A549 (cell line): ENCODE results near the gene LBHD2. TPM values are rescaled to one million over a fixed set of nuclear protein-coding genes. Genes with fewer than 3 reads are reported as not detected.

Source experiments
- ATAC-seq, 2 experiments: fragments of 200-7000 bp in 1 of 2; fragments of >200 bp in 1 of 2; cut with Nextera tagmentation in 1 of 2; cut with Tn5 transposase in 1 of 2; 3 replicates each; pipeline versions ENCODE4 v1.8.0 to v1.9.1; 2018 to 2020; ENCODE audit warnings: mild to moderate bottlenecking in 1 of 2, moderate library complexity in 1 of 2
- CTCF ChIA-PET: fragments of 300-600 bp; sonication (Branson Sonifier 250); formaldehyde crosslinking; extraction: SDS; loops from one replicate; lab custom pipeline; 2021; ENCODE audit warnings: antibody characterized with exemption, inconsistent platforms; lab: Yijun Ruan, JAX
- POLR2A ChIA-PET: fragments of 350-600 bp; formaldehyde crosslinking; extraction: SDS; loops from one replicate; lab custom pipeline; 2021; ENCODE audit warnings: antibody characterized with exemption, inconsistent platforms; lab: Yijun Ruan, JAX
- DNase-seq, 2 experiments: peaks; one replicate each; pipeline versions ENCODE4 v3.0.0 to v3.0.0-alpha.2; 2011 to 2016; ENCODE audit warnings: low read depth in 1 of 2, low spot score in 1 of 2
- FAIRE-seq: peaks from 2 replicates; lab custom pipeline; 2011; peaks lifted over from hg19 to GRCh38; lab: Jason Lieb, UNC
- H3K27ac ChIP-seq, 2 experiments: fragments of >200 bp; sonication (Bioruptor Twin); formaldehyde crosslinking; 3 replicates each; pipeline ENCODE4 v1.5.1; 2016 to 2017
- H3K4me1 ChIP-seq: fragments of >200 bp; sonication (Bioruptor Twin); formaldehyde crosslinking; 3 replicates; pipeline ENCODE4 v1.6.1; 2016
- H3K4me2 ChIP-seq: fragments of >200 bp; sonication (Bioruptor Twin); formaldehyde crosslinking; 3 replicates; pipeline ENCODE4 v1.6.1; 2016
- H3K4me3 ChIP-seq: fragments of >200 bp; sonication (Bioruptor Twin); formaldehyde crosslinking; 3 replicates; pipeline ENCODE4 v1.5.1; 2016
- H3K9me3 ChIP-seq: fragments of >200 bp; sonication (Bioruptor Twin); formaldehyde crosslinking; 3 replicates; pipeline ENCODE4 v1.6.1; 2016
- BHLHE40 ChIP-seq: IDR thresholded peaks from 2 replicates; pipeline ENCODE4 v1.6.1; 2012; ENCODE audit warnings: low read depth, low read length, inconsistent platforms
- CBX2 ChIP-seq: fragments of 200-600 bp; sonication (generic); IDR thresholded peaks from 2 replicates; pipeline ENCODE4 v1.6.1; 2016; ENCODE audit warnings: low read depth, mild to moderate bottlenecking, borderline replicate concordance
- CBX8 ChIP-seq: fragments of 200-600 bp; sonication (generic); IDR thresholded peaks from 2 replicates; pipeline ENCODE4 v1.6.1; 2016
- CEBPB ChIP-seq, 2 experiments: fragments of >200 bp in 1 of 2; sonication (Bioruptor Twin) in 1 of 2; formaldehyde crosslinking in 1 of 2; IDR thresholded peaks; 2 replicates each; pipeline ENCODE4 v1.6.1; 2012 to 2016
- CHD2 ChIP-seq: fragments of 150-350 bp; IDR thresholded peaks from 2 replicates; pipeline ENCODE4 v1.6.1; 2014; ENCODE audit warnings: low read length; ENCODE audit not compliant: partially characterized antibody
- CHD4 ChIP-seq: fragments of 200-600 bp; sonication (generic); IDR thresholded peaks from 2 replicates; pipeline ENCODE4 v1.6.1; 2016; ENCODE audit warnings: antibody characterized with exemption, mild to moderate bottlenecking, borderline replicate concordance
- EHF ChIP-seq: fragments of 250-450 bp; sonication (Bioruptor Pico); IDR thresholded peaks from 2 replicates; pipeline ENCODE4 v1.5.0; 2020; ENCODE audit warnings: mild to moderate bottlenecking
- EHMT2 ChIP-seq: fragments of 200-600 bp; sonication (generic); IDR thresholded peaks from 2 replicates; pipeline ENCODE4 v1.6.1; 2016; ENCODE audit warnings: antibody characterized with exemption, low read depth, mild to moderate bottlenecking, moderate library complexity
- ESRRA ChIP-seq: fragments of 150-350 bp; IDR thresholded peaks from 2 replicates; pipeline ENCODE4 v1.6.1; 2014; ENCODE audit warnings: mild to moderate bottlenecking, low read length, borderline replicate concordance
- FOSB ChIP-seq: fragments of 250-450 bp; sonication (Bioruptor Pico); IDR thresholded peaks from 2 replicates; pipeline ENCODE4 v1.5.0; 2020; ENCODE audit warnings: mild to moderate bottlenecking, moderate library complexity
- FOSL2 ChIP-seq, 2 experiments: fragments of 450-650 bp in 1 of 2; fragments of >200 bp in 1 of 2; sonication (Bioruptor Twin) in 1 of 2; formaldehyde crosslinking; IDR thresholded peaks; 2 replicates each; pipeline versions ENCODE4 v1.5.0 to v1.6.1; 2016 to 2020; ENCODE audit warnings: mild to moderate bottlenecking in 1 of 2, moderate library complexity in 1 of 2
- HOXB13 ChIP-seq: fragments of 250-450 bp; sonication (Bioruptor Pico); IDR thresholded peaks from 2 replicates; pipeline ENCODE4 v1.5.0; 2020; ENCODE audit warnings: low read depth, mild to moderate bottlenecking, moderate library complexity
- JUN ChIP-seq, 2 experiments: fragments of >200 bp; sonication (Bioruptor Twin); formaldehyde crosslinking; IDR thresholded peaks; 2 replicates in 1 of 2; 3 replicates in 1 of 2; pipeline ENCODE4 v1.6.1; 2016 to 2017
- MAZ ChIP-seq: fragments of 150-350 bp; IDR thresholded peaks from 2 replicates; pipeline ENCODE4 v1.6.1; 2014; ENCODE audit warnings: antibody characterized with exemption, low read depth, low read length, borderline replicate concordance
- MYC ChIP-seq: IDR thresholded peaks from 2 replicates; pipeline ENCODE4 v1.6.1; 2012; ENCODE audit warnings: mild to moderate bottlenecking, inconsistent platforms, low read length, improper control_type of control experiment, borderline replicate concordance
- NFE2L2 ChIP-seq: fragments of 150-350 bp; conservative IDR thresholded peaks from 2 replicates; pipeline ENCODE4 v1.6.1; 2014; ENCODE audit warnings: low read length
- NR3C1 ChIP-seq: fragments of >200 bp; sonication (Bioruptor Twin); formaldehyde crosslinking; IDR thresholded peaks from 3 replicates; pipeline ENCODE4 v1.6.1; 2017
- PHF8 ChIP-seq: fragments of 200-600 bp; sonication (generic); IDR thresholded peaks from 2 replicates; pipeline ENCODE4 v1.6.1; 2016; ENCODE audit warnings: low read depth, mild to moderate bottlenecking, antibody characterized with exemption, moderate library complexity, borderline replicate concordance
- POLR2A ChIP-seq: IDR thresholded peaks from 2 replicates; pipeline ENCODE4 v1.6.1; 2012; ENCODE audit warnings: mild to moderate bottlenecking, low read length
- POLR2AphosphoS2 ChIP-seq: conservative IDR thresholded peaks from 2 replicates; pipeline ENCODE4 v1.6.1; 2012; ENCODE audit warnings: low read length, improper control_type of control experiment, inconsistent platforms
- RAD21 ChIP-seq, 2 experiments: fragments of >200 bp in 1 of 2; sonication (Bioruptor Twin) in 1 of 2; formaldehyde crosslinking in 1 of 2; IDR thresholded peaks in 1 of 2; conservative IDR thresholded peaks in 1 of 2; 2 replicates in 1 of 2; 3 replicates in 1 of 2; pipeline ENCODE4 v1.6.1; 2012 to 2018; ENCODE audit warnings: inconsistent platforms in 1 of 2
- RNF2 ChIP-seq: fragments of 200-600 bp; sonication (generic); IDR thresholded peaks from 2 replicates; pipeline ENCODE4 v1.6.1; 2016; ENCODE audit warnings: low read depth, mild to moderate bottlenecking, antibody characterized with exemption, moderate library complexity, borderline replicate concordance
- TP53 ChIP-seq: fragments of 250-450 bp; sonication (Bioruptor Pico); IDR thresholded peaks from 2 replicates; pipeline ENCODE4 v1.5.0; 2021; ENCODE audit warnings: mild to moderate bottlenecking, moderate library complexity
- ZC3H11A ChIP-seq: fragments of 450-650 bp; IDR thresholded peaks from 2 replicates; pipeline ENCODE4 v1.6.1; 2014; ENCODE audit warnings: antibody characterized with exemption, mild to moderate bottlenecking
- WGBS: methylation state at CpG from one replicate; pipeline ENCODE4 v1.1.6; 2017; ENCODE audit errors: missing lambda C conversion rate; 5-methylcytosine and 5-hydroxymethylcytosine counted together
- polyA plus RNA-seq, 4 experiments: library from polyadenylated mRNA; depleted of rRNA in 3 of 4; stranded (reverse); fragments of >200 nt; fragmentation: RNase III in 1 of 4; extraction: RNeasy Plus Mini Kit Qiagen cat#74134 plus additional on column Dnase treatment in 1 of 4; gene quantifications; 2 replicates in 3 of 4; 3 replicates in 1 of 4; pipeline ENCODE4 v1.2.3, GENCODE V29; 2011 to 2017
- TF ChIP-seq, protein P1 (sequence below): fragments of >200 bp; sonication (Bioruptor Twin); formaldehyde crosslinking; IDR thresholded peaks from 3 replicates; pipeline ENCODE4 v1.5.1; 2016
- TF ChIP-seq, protein P2 (sequence below): IDR thresholded peaks from 2 replicates; pipeline ENCODE4 v1.6.1; 2012; ENCODE audit warnings: low read depth, borderline replicate concordance
- TF ChIP-seq, protein P3 (sequence below): IDR thresholded peaks from 2 replicates; pipeline ENCODE4 v1.6.1; 2012

The LBHD2 gene
- polyA plus RNA-seq, 2 of the 4 experiments (the other 2 are of a cell fraction), result not detected

DNA sequence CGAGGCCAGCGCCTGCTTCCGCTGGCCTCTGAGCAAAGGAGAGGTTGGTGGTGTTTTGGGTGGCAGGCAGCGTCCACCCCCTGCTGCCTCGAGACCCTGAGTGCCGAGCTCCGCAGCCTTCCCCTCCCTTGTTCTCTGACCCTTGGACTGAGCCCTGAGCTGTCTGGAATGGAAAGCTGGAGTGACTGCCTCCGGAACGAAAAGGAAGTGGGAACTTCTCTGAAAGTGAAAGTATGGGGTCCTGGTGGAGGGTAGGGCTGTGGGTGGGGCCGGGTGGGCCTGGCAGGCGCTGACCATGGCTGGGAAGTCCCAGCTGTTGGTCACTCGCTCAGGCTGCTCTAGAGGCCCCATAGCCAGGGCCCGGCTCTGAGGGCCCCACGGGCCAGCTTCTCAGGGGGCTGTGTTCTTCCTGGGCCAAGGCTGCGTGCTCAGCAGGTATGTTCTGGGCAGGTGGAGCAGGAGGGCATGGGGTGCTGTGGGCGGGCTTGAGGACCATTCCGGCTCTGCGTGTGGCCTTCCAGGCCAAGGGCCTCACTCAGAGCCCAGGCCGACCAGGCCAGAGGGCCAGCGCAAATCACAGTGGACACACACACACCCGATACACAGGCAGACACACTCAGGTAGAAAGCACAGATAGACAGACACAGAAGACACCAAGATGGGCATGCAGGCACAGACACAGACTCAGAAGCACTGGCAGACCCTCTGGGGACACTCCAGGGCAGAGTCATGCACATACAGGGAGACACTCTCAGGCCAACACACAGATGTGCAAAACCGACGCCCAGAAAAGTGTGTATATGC is 10.6 kb downstream of the LBHD2 start, which contains the start of gene EXOC3L4:
Gene EXOC3L4 (plus strand): TSS at position 320 of the 804 bp plus-strand sequence. CDS start 5,495 bp downstream, outside the sequence.
- CTCF ChIA-PET, result interaction anchor here (0.6 to 14.0 kb wide), 9 partner anchors 8 to 200 kb away, joined by 3 to 259 read pairs (median 4); no protein-coding TSS in a partner anchor
- WGBS, result 78% methylated on average over 16 of the region's 23 CpGs
- peak within 1 kb of the TSS; percentile 13; the same call in 1 of the 3 replicates for H3K4me2 ChIP-seq
- H3K4me3 ChIP-seq, result no peak within 1 kb of the TSS
- TF ChIP-seq HOXB13 (CRISPR knock-in tag) (no peak), MAZ (no peak), RNF2 (no peak), CHD4 (no peak), NFE2L2 (no peak), EHMT2 (no peak), ZC3H11A (no peak), CEBPB (IDR thresholded peaks at IDR 0.05) (no peak), CHD2 (no peak), NR3C1 (no peak), TP53 (CRISPR knock-in tag) (no peak), EHF (CRISPR knock-in tag) (no peak), JUN (IDR thresholded peaks at IDR 0.05) (no peak), FOSL2 (IDR thresholded peaks at IDR 0.05) (no peak), FOSL2 (CRISPR knock-in tag; IDR thresholded peaks at IDR 0.05) (no peak), CBX8 (no peak), FOSB (CRISPR knock-in tag) (no peak), POLR2A (no peak)
- TF ChIP-seq, protein P1, sequence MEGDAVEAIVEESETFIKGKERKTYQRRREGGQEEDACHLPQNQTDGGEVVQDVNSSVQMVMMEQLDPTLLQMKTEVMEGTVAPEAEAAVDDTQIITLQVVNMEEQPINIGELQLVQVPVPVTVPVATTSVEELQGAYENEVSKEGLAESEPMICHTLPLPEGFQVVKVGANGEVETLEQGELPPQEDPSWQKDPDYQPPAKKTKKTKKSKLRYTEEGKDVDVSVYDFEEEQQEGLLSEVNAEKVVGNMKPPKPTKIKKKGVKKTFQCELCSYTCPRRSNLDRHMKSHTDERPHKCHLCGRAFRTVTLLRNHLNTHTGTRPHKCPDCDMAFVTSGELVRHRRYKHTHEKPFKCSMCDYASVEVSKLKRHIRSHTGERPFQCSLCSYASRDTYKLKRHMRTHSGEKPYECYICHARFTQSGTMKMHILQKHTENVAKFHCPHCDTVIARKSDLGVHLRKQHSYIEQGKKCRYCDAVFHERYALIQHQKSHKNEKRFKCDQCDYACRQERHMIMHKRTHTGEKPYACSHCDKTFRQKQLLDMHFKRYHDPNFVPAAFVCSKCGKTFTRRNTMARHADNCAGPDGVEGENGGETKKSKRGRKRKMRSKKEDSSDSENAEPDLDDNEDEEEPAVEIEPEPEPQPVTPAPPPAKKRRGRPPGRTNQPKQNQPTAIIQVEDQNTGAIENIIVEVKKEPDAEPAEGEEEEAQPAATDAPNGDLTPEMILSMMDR, result no peak
- TF ChIP-seq, protein P2, sequence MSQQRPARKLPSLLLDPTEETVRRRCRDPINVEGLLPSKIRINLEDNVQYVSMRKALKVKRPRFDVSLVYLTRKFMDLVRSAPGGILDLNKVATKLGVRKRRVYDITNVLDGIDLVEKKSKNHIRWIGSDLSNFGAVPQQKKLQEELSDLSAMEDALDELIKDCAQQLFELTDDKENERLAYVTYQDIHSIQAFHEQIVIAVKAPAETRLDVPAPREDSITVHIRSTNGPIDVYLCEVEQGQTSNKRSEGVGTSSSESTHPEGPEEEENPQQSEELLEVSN, result no peak
- TF ChIP-seq, all 56 proteins: peak for 0
- H3K9me3 ChIP-seq, result no peaks in the 10 kb centered on the region
- FAIRE-seq, result no peak
- peaks cover 39% of the 10 kb centered on the region for H3K4me1 ChIP-seq
- POLR2A ChIA-PET, result no interaction called here
- no peak for DNase-seq
- peak within 1 kb of the TSS; percentile 32 to 76; a peak in 3 of 6 replicates for H3K27ac ChIP-seq
- no peak for ATAC-seq

DNA sequence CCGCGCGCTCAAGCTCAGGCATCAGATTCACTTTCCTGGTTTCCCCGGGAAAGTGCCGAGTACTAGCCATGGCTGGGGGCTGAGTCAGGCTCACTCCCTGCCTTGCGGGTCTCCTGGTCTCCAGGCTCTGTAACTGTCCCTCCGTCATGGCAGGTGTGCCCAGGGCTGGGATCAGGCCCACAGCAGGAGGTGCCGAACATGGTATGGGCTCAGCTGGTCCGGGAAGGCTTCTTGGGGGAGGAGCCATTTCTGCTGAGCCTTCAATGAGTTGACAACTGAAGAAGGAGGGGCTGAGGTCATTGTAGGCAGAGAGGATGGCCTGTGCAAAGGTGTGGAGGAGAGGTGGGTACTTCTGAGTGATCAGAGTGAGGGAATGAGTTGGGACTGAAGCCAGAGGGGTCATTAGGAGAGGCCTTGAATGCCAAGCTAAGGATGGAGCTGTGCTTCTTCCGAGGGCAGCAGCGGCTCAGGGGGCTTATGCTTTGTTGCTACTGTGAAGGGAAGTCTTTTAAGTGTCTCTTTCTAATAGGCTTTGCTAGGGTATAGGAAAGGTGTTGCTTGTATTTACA is 11.3 kb downstream of the LBHD2 start:
- ChIA-PET POLR2A (no interaction called here), CTCF (interaction anchor here (0.8 to 14.0 kb wide), 8 partner anchors 8 to 206 kb away, joined by 3 to 544 read pairs (median 16); partner anchors contain the start of gene TNFAIP2)

More for the DNA sequence above, 11.3 kb downstream of the LBHD2 start:
- H3K4me3 ChIP-seq, result no peak overlapping the region
- no peaks in the 10 kb centered on the region for H3K9me3 ChIP-seq
- DNase-seq, result no peak
- H3K4me1 ChIP-seq, result peaks cover 46% of the 10 kb centered on the region
- 77% methylated on average over 7 of the region's 11 CpGs for WGBS
- H3K4me2 ChIP-seq, result no peak overlapping the region
- peak overlapping the region in 1 of 2 experiments; percentile 76; a peak in 3 of 6 replicates for H3K27ac ChIP-seq
- TF ChIP-seq PHF8 (no peak), CBX2 (no peak), MYC (no peak), BHLHE40 (no peak), POLR2AphosphoS2 (no peak), NFE2L2 (no peak), POLR2A (no peak), ESRRA (no peak), CHD2 (no peak), RAD21 (conservative IDR thresholded peaks at IDR 0.05 in 1 of 2, IDR thresholded peaks at IDR 0.05 in 1 of 2) (no peak), RNF2 (no peak)
- TF ChIP-seq, protein P3, sequence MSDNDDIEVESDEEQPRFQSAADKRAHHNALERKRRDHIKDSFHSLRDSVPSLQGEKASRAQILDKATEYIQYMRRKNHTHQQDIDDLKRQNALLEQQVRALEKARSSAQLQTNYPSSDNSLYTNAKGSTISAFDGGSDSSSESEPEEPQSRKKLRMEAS, result no peak
- TF ChIP-seq, protein P1, result no peak
- TF ChIP-seq, all 56 proteins: peak for 0
- FAIRE-seq (no peak), ATAC-seq (no peak)
